ENCODE measurements around the gene TMEM168.
"Not testable (repeated sequence)": the region's sequence is repeated elsewhere in the genome, so short reads cannot be mapped to it uniquely, and the experiment has no call there.

The TMEM168 gene, protein sequence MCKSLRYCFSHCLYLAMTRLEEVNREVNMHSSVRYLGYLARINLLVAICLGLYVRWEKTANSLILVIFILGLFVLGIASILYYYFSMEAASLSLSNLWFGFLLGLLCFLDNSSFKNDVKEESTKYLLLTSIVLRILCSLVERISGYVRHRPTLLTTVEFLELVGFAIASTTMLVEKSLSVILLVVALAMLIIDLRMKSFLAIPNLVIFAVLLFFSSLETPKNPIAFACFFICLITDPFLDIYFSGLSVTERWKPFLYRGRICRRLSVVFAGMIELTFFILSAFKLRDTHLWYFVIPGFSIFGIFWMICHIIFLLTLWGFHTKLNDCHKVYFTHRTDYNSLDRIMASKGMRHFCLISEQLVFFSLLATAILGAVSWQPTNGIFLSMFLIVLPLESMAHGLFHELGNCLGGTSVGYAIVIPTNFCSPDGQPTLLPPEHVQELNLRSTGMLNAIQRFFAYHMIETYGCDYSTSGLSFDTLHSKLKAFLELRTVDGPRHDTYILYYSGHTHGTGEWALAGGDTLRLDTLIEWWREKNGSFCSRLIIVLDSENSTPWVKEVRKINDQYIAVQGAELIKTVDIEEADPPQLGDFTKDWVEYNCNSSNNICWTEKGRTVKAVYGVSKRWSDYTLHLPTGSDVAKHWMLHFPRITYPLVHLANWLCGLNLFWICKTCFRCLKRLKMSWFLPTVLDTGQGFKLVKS

DNA sequence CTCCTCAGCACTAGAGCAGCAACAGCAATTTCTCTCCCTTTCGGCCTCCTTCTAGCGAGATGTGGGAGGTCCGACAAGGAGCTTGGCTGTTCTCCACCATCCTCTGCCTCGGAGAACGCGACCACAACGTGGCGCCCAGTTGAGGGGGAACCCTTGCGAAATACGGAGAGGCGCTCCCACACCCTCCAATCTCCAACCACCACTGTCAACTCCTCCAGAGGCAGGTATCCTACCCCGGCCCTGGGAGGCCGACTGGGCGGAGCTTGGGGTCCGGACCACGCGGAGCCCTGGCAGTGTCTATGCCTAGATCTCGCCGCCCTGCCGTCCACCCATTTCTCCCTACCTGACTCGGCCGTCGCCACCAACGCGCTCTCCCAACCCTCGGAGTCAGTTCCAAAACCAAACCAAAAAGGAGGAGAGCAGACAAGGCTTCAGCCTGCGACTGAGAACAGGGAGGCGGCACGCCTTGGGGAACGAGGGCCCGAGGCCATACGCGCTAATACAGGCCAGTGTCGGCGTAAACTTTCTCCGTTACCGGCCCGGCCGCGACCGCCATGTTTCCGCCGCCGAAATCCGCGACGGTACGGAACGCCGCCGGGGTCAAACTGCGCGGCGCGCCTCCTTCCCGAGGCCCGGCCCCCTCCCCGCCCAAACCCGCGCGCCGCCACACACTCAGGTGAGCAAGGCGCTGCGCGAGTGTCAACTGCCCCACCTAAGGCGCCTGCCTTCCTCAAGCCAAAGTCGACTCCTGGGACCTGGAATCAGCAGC is at the start of gene TMEM168:
Gene TMEM168 (minus strand): TSS at position 577 of the 769 bp plus-strand sequence. CDS start 5,568 bp downstream, outside the sequence.
- DNase-seq (ENCODE audit: low read depth, low spot score) = peak; percentile 54

DNA sequence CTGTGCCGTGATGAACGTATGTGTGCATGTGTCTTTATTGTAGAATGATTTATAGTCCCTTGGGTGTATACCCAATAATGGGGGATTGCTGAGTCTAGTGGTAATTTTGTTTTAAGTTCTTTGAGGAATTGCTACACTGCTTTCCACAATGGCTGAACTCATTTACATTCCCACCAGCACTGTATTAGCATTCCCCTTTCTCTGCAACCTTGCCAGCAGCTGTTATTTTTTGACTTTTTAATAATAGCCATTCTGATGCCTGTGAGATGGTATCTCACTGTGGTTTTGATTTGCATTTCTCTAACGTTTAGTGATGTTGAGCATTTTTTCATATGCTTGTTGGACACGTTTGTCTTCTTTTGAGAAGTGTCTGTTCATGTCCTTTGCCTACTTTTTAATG is 45.7 kb upstream of the TMEM168 start:
- DNase-seq (ENCODE audit: low read depth, low spot score) = not testable (repeated sequence)

DNA sequence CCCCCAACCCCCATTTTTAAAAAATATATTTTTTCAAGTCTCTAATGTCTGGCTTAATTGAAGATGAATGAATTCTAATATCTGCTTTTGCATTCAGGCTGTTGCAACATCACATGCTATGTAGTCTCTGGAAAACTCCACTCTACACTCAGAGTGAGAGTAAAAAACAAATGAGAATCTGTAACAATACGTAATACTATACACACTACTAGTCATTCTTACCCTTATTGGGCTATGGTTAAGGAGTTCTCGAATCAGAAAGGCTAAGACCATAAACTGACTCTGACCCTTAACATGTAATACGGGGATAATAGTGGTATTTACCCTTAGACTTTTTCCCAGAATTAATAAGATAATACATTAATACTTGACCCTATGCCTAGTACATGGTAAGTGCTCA is 42.9 kb upstream of the TMEM168 start:
- no peak for DNase-seq (ENCODE audit: low read depth, low spot score)

DNA sequence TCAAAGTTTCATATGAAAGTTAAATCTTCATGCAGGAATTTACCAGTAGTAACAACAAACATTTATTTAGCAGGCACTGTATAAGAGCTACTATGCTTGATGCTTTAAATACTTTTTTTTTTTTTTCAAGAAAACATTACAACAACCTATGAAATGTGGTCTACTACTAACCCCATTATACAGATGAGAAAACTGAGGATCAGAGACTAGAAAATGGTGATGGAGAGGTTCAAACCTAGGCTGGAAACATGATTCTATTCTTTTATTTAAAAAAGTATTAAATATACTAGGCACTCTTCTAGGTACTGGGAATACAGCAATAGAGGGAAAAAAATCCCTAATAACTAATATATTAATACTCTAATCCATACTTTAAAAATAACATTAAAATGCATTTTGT is 40.6 kb upstream of the TMEM168 start:
- no peak for DNase-seq (ENCODE audit: low read depth, low spot score)

DNA sequence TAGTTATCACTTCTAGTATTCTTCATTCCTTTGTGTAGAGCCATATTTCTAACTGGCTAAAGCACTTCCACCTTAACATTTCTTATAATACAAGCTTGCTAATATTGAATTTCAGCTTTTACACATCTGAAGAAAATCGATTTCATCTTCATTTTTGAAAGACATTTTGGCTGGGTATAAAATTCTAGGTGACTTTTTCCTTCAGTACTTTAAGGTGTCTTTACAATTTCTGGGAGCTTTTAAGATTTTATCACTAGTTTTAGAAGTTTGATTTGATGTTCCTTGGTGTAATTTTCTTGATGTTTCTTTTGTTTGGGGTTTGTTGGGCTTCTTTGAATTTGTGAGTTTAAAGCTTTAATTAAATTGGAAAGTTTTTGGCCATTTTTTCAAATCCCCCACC is 38.5 kb upstream of the TMEM168 start:
- no peak for DNase-seq (ENCODE audit: low read depth, low spot score)

DNA sequence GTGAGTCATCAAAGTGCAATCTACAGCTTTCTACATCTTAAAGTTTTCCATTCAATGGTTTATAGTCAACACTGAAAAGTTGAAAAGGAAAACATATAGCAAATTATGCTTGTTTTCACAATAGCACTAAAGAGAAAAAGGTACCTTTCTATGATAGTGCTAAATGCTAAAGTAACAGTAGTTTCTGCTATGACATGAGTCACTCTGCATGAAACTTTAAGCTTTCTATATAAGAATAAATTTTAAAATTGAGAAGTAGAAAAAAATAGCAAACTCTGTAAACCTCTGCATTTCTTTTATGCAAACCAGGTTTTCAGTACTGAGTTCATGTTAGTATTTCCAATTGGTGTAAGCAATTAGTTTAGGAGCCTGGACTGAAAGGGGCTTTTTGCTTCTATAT is 31.2 kb upstream of the TMEM168 start:
- no peak for DNase-seq (ENCODE audit: low read depth, low spot score)

DNA sequence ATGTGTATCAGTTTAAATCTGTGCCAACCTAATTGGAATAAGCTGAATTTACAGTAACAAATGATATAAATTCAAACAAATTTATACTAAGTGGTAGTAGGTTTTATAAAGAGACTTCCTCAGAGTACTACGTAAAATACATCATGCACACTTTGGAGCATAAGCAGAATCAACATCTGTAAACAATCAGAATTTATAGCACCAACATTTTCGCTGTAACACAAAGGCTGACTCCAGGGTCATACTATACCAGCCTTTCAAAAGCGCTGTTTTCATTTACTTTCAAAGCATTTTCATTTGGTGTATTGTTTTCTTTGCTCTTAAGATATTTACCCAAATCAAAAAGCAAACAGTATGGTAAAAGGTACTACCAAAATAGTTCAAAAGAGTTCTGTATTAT is 29.3 kb upstream of the TMEM168 start:
- DNase-seq (ENCODE audit: low read depth, low spot score) = no peak

DNA sequence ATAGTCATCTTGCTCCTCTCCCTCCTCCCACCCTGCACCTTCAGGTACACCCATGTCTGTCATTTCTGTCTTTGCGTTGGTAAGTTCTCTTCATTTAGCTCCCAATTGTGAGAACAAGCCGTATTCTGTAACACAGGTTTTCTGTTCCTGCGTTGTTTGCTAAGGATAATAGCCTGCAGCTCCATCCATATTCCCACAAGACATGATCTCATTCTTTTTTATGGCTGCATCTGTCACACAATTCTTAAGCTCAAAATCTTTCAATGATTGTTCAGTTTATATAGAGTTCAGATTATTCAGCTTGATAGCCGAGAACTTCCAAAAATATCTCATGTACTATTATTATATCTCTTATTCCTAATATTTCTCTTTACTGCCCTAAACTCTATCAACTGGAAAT is 16.0 kb upstream of the TMEM168 start:
- DNase-seq (ENCODE audit: low read depth, low spot score) = no peak

DNA sequence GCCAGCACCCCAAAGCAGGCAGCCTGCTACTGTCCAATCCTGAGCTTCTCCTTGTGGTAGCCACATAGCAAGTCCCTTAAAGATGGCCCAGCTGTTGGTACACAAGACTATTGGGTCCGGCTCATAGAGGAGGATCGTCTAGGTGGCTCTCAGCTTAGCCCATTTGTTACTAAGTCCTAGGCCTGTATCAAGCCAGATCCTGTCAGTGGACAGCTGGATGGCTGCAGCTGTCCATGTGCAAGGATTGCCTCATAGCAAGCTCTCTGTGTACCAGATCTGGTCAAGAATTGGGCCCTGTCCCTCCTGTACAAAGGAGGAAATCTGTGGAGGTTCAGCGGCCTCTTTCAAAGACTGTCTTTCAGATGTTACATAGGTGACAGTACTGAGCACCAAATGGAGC is 12.2 kb upstream of the TMEM168 start:
- no peak for DNase-seq (ENCODE audit: low read depth, low spot score)

DNA sequence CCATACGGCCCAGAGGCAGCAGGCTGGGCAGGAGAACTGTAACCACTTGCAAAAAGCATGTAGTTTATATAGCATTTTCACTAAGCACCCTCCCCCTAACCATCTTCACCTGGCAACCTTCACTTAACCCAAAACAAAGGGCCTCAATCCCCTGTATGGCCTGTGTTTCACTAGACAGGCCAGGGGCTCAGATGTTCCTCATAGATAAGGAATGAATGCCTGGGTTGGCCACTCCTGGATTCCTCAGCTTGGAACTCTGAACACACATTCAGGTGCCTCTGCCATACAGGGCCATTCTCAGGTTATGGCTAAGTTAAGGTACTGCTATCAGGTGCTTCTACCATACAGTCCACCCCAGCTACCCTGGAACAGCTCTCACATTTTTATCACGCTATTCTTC is 10.3 kb upstream of the TMEM168 start:
- no peak for DNase-seq (ENCODE audit: low read depth, low spot score)

DNA sequence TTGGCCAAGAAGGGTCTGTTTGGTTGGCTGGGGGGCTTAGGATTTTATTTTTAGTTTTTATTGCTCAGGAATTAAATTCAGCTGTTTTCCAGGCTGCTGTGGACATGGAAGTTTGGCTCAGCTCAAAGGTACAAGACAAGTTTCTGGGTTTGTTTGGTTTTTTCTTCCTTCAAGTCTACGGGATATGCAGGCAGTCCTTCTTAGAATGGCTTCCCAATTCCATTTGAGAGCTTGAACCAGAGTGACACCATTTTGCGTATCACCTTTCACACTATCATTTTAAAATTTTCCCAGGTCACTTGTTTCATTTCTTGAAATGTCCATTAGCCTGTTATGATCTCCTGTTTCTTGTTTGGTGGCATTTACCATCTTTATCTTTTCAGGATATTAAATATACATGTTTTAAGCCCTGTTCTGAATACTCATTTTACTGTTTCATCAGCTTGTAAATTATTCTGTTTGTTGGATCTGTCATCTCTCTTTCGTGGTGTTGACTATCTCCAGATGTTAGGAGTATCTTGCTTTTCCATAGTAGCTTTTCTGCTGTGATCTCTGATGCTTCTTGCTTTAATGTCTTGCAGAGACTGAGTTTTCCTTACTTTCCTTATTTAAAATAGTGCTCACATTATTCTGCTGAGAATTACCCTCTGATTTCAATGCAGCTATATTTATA is 9.4 kb upstream of the TMEM168 start:
- DNase-seq (ENCODE audit: low read depth, low spot score) = no peak

DNA sequence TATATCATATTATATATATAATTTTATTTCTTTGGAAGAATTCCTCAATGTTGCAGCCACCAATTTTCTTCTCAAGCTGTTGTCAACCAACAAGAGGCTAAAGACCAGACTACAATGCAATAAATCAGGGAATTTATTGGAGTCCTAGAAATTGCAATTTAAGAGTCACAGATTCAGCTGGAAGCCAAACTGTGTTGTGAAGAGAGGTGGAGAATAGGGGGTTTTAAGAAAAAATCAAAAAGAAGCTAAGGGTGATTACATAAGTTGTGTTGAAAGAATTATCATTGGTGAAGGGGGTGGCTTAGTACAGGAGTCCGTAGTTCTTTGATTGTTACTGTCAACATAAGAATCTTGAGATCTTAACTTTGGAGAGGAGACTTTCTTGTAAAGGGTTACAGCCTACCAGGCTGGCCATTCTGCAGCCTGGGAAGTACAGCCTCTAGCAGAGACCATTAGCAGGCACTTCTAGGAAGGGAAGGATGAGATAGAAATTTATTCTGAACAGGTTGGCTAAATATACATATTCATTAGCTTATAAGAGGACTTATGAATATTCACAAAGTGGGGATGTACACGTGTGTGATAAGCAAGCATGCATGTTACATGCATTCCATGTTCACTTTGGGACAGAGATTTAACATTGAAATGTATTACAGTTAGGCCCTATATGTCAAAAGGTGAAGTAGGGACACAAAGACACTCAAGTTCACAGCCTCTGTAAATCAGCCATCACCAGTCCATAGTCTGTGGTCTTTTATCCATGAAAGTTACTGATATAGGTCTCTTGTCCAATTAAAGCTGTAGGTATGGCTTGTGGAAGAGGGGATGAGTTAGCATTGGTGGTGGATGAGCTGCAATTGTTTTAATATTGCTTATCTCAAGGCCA is 8.3 kb upstream of the TMEM168 start:
- no peak for DNase-seq (ENCODE audit: low read depth, low spot score)

DNA sequence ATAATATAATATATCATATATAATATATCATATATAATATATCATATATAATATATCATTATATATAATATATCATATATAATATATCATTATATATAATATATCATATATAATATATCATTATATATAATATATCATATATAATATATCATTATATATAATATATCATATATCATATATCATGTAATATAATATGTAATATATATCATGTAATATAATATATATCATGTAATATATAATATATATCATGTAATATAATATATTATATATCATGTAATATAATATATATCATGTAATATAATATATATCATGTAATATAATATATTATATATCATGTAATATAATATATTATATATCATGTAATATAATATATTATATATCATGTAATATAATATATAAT is 6.4 kb upstream of the TMEM168 start:
- DNase-seq (ENCODE audit: low read depth, low spot score) = not testable (repeated sequence)

DNA sequence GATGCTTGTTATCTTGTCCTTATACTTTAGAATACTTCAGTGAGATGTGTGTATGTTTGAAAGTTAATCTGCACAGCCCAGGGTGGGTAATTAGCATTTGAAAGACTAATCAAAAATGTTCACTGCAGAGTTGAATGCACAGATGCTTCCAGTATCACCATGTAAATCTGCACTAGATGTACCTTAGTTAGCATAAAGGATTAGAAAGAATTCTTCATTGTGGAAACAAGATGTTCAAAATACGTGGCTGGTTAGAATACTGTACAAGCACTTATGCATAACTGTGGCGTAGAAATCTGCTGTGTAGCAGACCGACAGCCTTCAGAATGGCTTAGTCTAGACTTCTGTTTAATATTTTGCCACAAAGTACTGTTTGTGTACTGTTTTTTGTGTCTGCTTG is 2.2 kb upstream of the TMEM168 start:
- no peak for DNase-seq (ENCODE audit: low read depth, low spot score)

DNA sequence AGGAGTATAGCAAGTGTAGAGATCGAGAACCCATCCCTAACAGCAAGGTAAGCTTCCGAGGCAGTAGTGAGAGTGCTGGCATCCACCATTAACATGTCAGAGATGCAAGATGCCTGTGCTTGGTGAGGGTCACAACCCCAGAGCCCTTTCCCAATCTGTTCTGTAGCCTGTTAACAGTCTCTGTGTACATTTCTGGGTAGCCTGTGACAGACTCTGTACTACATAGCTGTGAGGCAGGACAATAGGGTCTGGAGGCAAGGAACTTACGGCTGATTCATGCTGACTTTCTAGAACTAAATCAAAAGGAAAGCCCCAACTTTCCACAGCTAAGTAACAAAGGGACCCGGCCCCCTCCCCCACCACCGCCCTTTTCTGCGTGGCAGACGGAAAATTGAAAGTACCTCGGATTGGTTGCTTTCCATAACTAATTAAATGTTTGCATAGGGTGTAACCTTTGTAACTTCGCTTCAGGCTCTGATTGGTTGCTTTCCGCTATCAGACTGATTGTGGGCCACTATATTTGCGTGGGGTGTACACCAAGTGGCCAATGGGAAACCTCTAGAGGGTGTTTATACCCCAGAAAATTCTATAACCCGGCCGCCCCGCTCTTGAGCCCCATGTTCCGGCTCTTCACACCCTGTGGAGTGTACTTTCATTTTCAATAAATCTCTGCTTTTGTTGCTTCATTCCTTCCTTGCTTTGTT is 1.4 kb upstream of the TMEM168 start:
- DNase-seq (ENCODE audit: low read depth, low spot score) = no peak

DNA sequence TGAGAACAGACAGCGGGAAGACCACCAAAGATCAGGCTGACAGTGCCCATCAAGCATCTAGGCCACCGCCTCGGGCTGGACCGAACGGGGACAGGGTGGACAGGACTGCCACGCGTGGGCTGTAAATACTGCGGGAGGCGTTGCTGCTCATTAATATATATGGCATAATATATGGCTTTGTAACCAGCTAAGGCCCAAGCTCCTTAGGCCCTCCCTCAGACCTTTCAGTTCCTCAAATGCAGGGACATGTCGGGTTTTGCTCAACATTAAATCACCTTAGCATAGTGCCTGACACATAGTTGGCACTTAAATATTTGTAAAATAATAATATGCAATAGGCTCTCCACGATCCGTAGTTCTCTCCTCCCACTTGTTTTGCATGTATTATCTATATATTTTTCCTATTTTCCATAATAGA is 402 bp upstream of the TMEM168 start:
- peak; percentile 33 for DNase-seq (ENCODE audit: low read depth, low spot score)

DNA sequence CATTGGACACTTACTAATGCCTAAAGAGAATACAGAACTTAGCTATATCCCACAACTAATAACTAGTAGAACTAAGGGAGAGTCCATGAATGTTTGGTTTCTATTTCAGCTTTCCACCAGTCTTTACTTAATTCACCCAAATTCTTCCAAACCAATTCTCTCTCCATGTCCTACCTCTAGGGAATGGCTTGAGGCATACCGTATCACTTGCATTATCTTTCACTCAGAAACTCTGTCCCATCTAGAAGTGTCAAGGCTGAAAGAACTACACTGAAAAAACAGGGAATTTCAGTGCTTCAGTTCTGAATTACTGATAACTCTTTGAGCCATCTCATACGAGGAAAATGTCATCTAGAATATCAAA is 758 bp downstream of the TMEM168 start:
- DNase-seq (ENCODE audit: low read depth, low spot score) = no peak

DNA sequence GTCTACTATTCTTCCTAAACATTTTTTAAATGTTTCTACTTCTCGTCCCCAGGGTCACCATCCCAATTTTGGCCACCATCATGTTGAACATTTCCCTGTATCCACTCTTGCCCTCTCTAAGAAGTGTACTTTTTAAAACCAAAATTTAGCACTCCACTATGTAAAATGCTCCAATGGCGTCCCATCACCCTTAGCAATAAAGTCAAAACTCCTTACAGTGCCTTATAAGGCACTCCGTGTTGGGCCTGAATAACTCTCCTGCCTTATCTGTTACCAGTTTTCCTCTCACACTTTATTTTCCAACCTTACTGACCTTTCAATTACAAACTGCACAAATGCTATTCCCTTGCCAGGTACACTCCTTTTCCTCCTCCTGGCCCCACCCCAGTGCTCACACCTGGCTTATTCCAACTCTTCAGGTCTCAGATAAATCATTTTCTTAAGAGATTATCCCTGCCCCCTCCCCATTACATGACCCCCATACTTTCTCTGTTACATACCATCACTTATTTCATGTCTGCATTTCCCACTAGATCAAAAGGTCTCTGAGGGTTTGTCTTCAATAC is 1.3 kb downstream of the TMEM168 start:
- DNase-seq (ENCODE audit: low read depth, low spot score) = no peak

DNA sequence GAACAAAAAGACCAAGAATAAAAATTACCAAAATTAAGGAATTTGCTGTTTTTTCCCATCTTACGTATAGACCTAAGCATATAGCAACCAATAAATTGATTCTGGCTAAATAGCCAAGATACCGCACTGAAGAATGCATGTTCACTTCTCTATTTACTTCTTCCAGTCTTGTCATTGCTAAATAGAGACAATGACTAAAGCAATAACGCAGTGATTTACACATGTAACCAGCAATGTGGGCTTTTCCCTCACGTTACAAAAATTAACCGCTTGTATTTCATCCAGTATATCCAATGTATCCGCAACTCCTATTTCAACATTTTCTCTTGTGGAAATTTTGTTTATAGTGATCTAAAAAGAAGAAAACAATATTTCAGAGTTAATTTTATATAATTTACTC is 5.6 kb downstream of the TMEM168 start:
- DNase-seq (ENCODE audit: low read depth, low spot score) = no peak

DNA sequence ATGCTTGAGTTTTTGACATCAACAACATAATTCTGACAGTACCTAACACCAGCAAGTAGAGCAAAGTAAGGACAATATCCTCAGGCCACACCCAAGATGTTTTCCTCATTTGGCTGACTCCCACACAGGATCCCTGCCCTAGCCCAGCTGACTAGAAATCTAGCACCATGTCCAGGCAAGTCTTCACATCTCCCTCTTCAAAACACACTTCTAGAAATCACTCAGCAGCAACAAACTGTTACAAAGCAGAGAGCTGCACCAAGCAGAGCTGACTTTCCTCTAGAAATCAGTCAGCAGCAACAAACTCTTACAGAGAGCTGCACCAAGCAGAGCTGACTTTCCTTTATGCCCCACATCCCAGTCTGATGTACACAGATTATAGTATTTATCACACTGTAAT is 7.7 kb downstream of the TMEM168 start:
- no peak for DNase-seq (ENCODE audit: low read depth, low spot score)

Data from brain pericyte (primary cell).